ENCODE results near the gene STX10. TPM values are rescaled to one million over a fixed set of nuclear protein-coding genes. Genes with fewer than 3 reads are reported as not detected.

The STX10 gene
- polyA plus RNA-seq, 1 of the 3 experiments (the other 2 are of a cell fraction) = 163 TPM

DNA sequence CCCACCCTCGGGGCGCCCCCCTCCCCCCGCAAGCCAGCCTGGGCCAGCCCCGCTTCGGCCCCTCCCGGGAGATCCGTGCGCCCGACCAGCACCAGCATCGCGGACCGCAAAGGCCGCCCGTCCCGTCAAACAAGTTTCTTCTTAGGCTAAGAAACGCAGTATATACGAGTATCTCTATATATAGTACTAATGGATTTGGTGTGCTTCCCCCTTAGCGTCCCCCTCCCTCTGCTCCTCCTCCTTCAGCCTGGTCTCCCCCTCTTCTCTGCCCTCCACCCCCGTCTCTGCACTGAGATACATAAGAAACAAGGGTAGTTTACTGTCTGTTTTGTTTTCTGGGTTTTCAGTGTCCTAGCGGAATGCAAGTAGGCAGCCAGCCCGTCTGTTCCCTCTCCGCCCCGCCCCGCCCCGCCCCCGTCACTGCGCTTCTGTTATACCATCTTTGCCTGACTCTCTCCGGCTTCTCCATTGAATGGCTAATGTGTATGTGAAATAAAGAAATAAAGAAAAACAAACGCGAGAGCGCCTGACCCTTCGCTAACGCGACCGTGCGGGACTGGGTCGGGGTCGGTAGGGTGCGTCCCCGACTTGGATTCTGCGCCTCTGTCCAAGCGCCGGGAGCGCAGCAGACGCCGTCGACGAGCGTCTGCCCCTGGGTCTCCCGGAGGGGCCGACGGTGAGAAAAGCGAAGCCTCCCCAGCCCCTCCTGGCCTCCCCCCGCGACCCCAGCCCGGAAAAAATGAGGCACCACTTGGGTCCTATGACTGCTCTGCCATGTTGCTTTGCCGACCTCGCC, 51.7 kb downstream of the STX10 start (continued):
- TF ChIP-seq, protein P1, sequence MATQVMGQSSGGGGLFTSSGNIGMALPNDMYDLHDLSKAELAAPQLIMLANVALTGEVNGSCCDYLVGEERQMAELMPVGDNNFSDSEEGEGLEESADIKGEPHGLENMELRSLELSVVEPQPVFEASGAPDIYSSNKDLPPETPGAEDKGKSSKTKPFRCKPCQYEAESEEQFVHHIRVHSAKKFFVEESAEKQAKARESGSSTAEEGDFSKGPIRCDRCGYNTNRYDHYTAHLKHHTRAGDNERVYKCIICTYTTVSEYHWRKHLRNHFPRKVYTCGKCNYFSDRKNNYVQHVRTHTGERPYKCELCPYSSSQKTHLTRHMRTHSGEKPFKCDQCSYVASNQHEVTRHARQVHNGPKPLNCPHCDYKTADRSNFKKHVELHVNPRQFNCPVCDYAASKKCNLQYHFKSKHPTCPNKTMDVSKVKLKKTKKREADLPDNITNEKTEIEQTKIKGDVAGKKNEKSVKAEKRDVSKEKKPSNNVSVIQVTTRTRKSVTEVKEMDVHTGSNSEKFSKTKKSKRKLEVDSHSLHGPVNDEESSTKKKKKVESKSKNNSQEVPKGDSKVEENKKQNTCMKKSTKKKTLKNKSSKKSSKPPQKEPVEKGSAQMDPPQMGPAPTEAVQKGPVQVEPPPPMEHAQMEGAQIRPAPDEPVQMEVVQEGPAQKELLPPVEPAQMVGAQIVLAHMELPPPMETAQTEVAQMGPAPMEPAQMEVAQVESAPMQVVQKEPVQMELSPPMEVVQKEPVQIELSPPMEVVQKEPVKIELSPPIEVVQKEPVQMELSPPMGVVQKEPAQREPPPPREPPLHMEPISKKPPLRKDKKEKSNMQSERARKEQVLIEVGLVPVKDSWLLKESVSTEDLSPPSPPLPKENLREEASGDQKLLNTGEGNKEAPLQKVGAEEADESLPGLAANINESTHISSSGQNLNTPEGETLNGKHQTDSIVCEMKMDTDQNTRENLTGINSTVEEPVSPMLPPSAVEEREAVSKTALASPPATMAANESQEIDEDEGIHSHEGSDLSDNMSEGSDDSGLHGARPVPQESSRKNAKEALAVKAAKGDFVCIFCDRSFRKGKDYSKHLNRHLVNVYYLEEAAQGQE (IDR thresholded peaks at IDR 0.05; ENCODE audit: low read depth, low read length) = no peak
- TF ChIP-seq, protein P2, sequence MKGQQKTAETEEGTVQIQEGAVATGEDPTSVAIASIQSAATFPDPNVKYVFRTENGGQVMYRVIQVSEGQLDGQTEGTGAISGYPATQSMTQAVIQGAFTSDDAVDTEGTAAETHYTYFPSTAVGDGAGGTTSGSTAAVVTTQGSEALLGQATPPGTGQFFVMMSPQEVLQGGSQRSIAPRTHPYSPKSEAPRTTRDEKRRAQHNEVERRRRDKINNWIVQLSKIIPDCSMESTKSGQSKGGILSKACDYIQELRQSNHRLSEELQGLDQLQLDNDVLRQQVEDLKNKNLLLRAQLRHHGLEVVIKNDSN (IDR thresholded peaks at IDR 0.05; ENCODE audit: borderline replicate concordance, low read depth) = no peak

DNA sequence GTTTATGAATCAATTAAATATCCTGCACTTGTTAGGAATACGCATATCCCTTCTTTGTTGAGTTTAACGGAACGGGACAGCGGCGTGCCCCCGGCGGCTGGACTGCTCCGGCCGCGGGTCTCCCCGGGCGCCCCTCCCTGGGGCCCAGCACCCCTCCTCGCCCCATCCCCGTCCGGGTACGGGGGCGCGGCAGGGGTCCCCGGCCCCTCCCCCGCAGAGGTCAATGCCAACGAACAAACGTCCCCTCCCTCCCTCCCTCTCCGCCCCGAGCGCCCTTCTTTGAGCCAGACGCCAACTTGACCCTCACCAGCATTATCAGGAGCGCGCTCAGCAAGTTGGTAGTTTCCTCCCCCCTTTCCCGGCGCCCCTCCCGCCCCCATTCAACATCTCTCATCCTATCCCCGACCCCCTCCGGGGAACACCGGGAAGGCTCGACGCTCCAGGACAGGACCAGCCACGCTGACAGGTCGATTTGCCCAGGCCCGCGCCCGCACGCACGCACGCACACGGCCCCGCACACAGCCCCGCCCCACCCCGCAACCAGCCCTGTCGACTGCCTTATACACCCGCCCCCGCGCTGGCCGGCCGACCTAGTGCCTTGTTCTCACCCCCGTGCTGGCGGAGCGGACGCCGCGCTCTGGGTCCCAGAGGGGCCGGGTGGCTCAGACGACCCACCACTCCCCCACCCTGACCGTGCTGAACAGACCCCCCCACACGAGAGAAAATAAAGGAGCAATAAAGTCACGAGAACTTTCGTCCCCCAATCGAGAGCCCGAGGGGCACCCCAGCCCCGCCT, 52.5 kb downstream of the STX10 start:
- 87% methylated on average over 51 of the region's 69 CpGs for WGBS (ENCODE audit: low lambda C conversion rate)
- no peak for DNase-seq
- Histone ChIP-seq H3F3A (replicated peaks; ENCODE audit: insufficient read depth) (no peaks in the 10 kb centered on the region), H3K9ac (no peak overlapping the region), H3K4me2 (no peak overlapping the region), H3K27ac (ENCODE audit: low read depth in 2 of 2, low read length in 1 of 2) (no peak overlapping the region), H3K27me3 (ENCODE audit: insufficient read depth) (no peaks in the 10 kb centered on the region), H3K79me2 (ENCODE audit: insufficient read depth) (peaks cover 12% of the 10 kb centered on the region; the same call in 1 of the 2 replicates), H2AFZ (ENCODE audit: low read depth) (no peak overlapping the region), H3K4me1 (ENCODE audit: control insufficient read depth in 1 of 2, insufficient read depth in 2 of 2, low read depth in 1 of 2, low read length in 1 of 2) (peaks cover 0 to 52% of the 10 kb centered on the region in 2 experiments; a peak in 3 of 4 replicates), H3K9me3 (no peaks in the 10 kb centered on the region), H3K9me2 (no peaks in the 10 kb centered on the region), H3K36me3 (replicated peaks in 1 of 2; ENCODE audit: control insufficient read depth in 1 of 2, insufficient read depth in 2 of 2, low read length in 1 of 2) (peaks cover 0 to 16% of the 10 kb centered on the region in 2 experiments), H4K20me1 (ENCODE audit: insufficient read depth) (no peaks in the 10 kb centered on the region), H3K4me3 (ENCODE audit: low read depth in 2 of 2, low read length in 1 of 2) (no peak overlapping the region)
- ChIA-PET POLR2A (interaction anchor here (1.0 kb wide), 1 partner anchor 120 kb away, joined by 3 read pairs; no protein-coding TSS in a partner anchor), CTCF (interaction anchor here (9.2 kb wide), 2 partner anchors 30 to 123 kb away, joined by 506 to 603 read pairs; partner anchors contain the start of gene DAND5)
- no peak for TF ChIP-seq TEAD4 (IDR thresholded peaks at IDR 0.05; ENCODE audit: borderline replicate concordance, insufficient read depth)
- TF ChIP-seq POLR2AphosphoS5 (IDR thresholded peaks at IDR 0.05; ENCODE audit: low read depth, low read length) = no peak
- TF ChIP-seq RXRA (IDR thresholded peaks at IDR 0.05; ENCODE audit: borderline replicate concordance, low read depth) = no peak
- no peak for TF ChIP-seq FOXJ3 (CRISPR knock-in tag; IDR thresholded peaks at IDR 0.05)
- no peak for TF ChIP-seq MEF2A (IDR thresholded peaks at IDR 0.05; ENCODE audit: borderline replicate concordance, low read depth)
- TF ChIP-seq SIN3A (IDR thresholded peaks at IDR 0.05; ENCODE audit: borderline replicate concordance, low read depth, low read length) = no peak
- no peak for TF ChIP-seq RAD21 (IDR thresholded peaks at IDR 0.05; ENCODE audit: low read length)
- no peak for TF ChIP-seq EZH2phosphoT487 (IDR thresholded peaks at IDR 0.05; ENCODE audit: borderline replicate concordance, low read depth)
- TF ChIP-seq, protein P3, sequence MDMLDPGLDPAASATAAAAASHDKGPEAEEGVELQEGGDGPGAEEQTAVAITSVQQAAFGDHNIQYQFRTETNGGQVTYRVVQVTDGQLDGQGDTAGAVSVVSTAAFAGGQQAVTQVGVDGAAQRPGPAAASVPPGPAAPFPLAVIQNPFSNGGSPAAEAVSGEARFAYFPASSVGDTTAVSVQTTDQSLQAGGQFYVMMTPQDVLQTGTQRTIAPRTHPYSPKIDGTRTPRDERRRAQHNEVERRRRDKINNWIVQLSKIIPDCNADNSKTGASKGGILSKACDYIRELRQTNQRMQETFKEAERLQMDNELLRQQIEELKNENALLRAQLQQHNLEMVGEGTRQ (IDR thresholded peaks at IDR 0.05; ENCODE audit: borderline replicate concordance, low read depth, low read length) = no peak
- TF ChIP-seq GATA2 (CRISPR knock-in tag; IDR thresholded peaks at IDR 0.05) = no peak
- TF ChIP-seq RFX5 (IDR thresholded peaks at IDR 0.05; ENCODE audit: low read length) = no peak
